SK-N-MC (cell line): ENCODE data around the gene ZFTA.

Experiments used
- EZH2 ChIP-seq: fragments of 200-600 bp; sonication (generic); IDR thresholded peaks from one replicate; pipeline ENCODE4 v1.6.1; 2017; ENCODE audit warnings: antibody characterized with exemption
- POLR2AphosphoS5 ChIP-seq: IDR thresholded peaks from 2 replicates; pipeline ENCODE4 v1.6.1; 2012; ENCODE audit warnings: mild to moderate bottlenecking, low read depth, low read length, borderline replicate concordance

DNA sequence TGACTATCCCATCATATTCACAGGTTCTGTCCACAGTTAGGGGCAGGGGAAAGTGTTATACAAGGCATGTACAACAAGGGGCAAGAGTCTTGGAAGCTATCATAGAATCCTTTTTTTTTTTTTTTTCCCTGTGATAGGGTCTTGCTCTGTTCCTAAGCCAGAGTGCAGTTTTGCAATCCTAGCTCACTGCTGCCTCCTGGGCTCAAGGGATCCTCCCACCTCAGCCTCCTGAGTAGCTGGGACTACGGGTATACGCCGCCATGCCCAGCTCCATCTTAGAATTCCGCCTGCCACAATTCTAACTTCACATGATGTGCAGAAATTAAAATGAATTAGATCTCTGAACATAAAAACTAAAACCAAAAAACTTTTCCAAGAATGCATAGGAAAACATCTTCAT lies 31.7 kb downstream of the ZFTA start:
- TF ChIP-seq POLR2AphosphoS5 (no peak), EZH2 (no peak)
